Effector memory CD4-positive, alpha-beta T cell (primary cell): ENCODE data around the gene TFAP2A.
A peak's percentile ranks its signal among the peaks of the same experiment; 100 is the strongest.

Experiments
- DNase-seq, 3 donors: peaks; one replicate each; pipeline ENCODE4 v3.0.0-alpha.2; 2020
- H3K27ac ChIP-seq: 2 replicates; pipeline ENCODE4 v1.7.0; 2013; ENCODE audit warnings: mild to moderate bottlenecking, low read length, moderate library complexity; ENCODE audit not compliant: insufficient read depth, poor library complexity, severe bottlenecking
- H3K27me3 ChIP-seq: replicated peaks from 2 replicates; pipeline ENCODE4 v1.7.0; 2013; ENCODE audit warnings: mild to moderate bottlenecking, low read length; ENCODE audit not compliant: insufficient read depth, control insufficient read depth, poor library complexity, severe bottlenecking
- H3K36me3 ChIP-seq: 2 replicates; pipeline ENCODE4 v1.7.0; 2013; ENCODE audit warnings: mild to moderate bottlenecking, low read length, moderate library complexity; ENCODE audit not compliant: control insufficient read depth, insufficient read depth
- H3K4me1 ChIP-seq: 2 replicates; pipeline ENCODE4 v1.7.0; 2013; ENCODE audit warnings: low read length, mild to moderate bottlenecking; ENCODE audit not compliant: control insufficient read depth, insufficient read depth, poor library complexity, severe bottlenecking
- H3K4me3 ChIP-seq: 2 replicates; pipeline ENCODE4 v1.7.0; 2013; ENCODE audit warnings: low read length, low read depth, mild to moderate bottlenecking; ENCODE audit not compliant: insufficient read depth, poor library complexity, severe bottlenecking
- H3K9me3 ChIP-seq: 2 replicates; pipeline ENCODE4 v1.7.0; 2013; ENCODE audit warnings: mild to moderate bottlenecking, low read length, moderate library complexity; ENCODE audit not compliant: control insufficient read depth

TFAP2A gene

GRCh38 chr6:10413262-10413849 lies 1.5 kb downstream of the TFAP2A start:
- Histone ChIP-seq H3K9me3 (peaks cover 7% of the 10 kb centered on the region), H3K36me3 (no peaks in the 10 kb centered on the region), H3K27ac (no peak overlapping the region), H3K27me3 (peaks cover 81% of the 10 kb centered on the region), H3K4me3 (peak overlapping the region; percentile 76), H3K4me1 (peaks cover 29% of the 10 kb centered on the region)
- DNase-seq: no peak

DNA sequence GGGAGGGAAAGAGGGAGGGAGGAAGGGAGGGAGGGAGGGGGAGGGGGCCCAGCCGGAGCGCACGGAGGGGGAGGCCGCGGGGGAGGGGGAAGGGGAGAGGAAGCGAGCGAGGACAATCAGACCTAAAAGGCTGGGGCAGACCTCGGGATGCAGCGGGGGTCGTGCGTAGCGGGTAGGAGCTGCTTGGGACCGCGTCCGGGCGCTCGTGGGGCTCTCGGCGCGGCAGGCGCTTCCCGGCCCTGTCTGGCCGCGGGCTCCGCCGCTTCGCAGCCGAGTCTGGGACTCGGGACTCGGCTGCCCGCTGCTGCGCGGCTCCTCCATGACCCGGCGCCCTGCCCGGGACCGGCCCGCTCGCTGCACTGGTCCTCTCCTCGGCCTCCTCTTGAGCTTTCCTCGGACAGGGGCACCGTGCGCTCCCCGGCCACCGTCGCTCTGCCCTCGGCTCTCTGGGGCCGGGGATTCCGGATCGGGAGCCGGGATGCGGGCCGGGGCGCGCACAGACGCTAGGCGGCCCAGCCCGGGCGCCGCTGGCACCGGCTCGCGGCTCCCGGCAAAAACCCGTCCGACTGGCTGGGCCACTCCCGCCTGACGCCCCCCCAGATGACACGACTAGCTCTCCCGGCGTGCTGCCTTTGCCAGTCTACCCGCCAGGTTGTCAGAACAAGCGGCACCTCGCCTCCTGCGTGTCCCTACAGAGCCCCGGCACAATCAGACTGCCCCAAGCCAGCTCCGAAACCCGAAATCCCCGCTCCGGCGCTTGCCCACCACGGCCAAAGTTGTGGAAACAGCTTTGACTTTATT lies 2.2 kb downstream of the TFAP2A start:
- no peaks in the 10 kb centered on the region for H3K36me3 ChIP-seq
- H3K4me3 ChIP-seq: peak overlapping the region; percentile 76
- peaks cover 7% of the 10 kb centered on the region for H3K9me3 ChIP-seq
- DNase-seq: no peak
- H3K27me3 ChIP-seq: peaks cover 74% of the 10 kb centered on the region
- H3K27ac ChIP-seq: no peak overlapping the region
- peaks cover 29% of the 10 kb centered on the region for H3K4me1 ChIP-seq

DNA sequence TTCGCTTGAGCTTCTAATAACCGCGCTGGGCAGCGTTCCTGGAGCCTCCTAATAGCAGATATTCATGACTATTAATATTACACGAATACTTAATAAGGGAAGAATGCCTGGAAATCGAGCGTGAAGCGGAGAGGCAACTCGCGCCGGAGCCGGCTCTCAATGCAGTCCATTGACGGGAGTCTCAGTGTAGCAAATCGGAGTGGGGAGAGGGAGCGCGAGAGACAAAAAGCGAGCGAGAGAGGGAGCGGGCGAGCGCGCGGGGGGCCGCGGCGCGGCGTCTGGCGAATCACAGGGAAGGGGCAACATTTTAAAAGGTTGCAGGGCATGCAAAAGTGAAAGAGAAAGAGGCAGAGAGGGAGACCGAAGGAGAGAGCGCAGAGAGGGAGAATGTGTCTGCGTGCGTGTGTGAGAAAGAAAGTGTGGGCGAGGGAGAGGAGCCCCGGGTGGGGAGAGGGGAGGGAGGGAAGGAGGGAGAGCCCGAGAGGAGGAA lies 2.9 kb downstream of the TFAP2A start:
- Histone ChIP-seq H3K4me3 (peak overlapping the region; percentile 76), H3K27me3 (peaks cover 67% of the 10 kb centered on the region), H3K36me3 (no peaks in the 10 kb centered on the region), H3K9me3 (peaks cover 7% of the 10 kb centered on the region), H3K27ac (no peak overlapping the region), H3K4me1 (peaks cover 25% of the 10 kb centered on the region)
- DNase-seq: peak in 1 of 3 donors; percentile 17

GRCh38 chr6:10411131-10411970 lies 3.5 kb downstream of the TFAP2A start:
- Histone ChIP-seq H3K27me3 (peaks cover 61% of the 10 kb centered on the region), H3K36me3 (no peaks in the 10 kb centered on the region), H3K4me3 (peak overlapping the region; percentile 76), H3K9me3 (peaks cover 7% of the 10 kb centered on the region), H3K4me1 (peaks cover 22% of the 10 kb centered on the region), H3K27ac (no peak overlapping the region)
- DNase-seq: no peak

- peaks cover 51% of the 10 kb centered on the region for H3K27me3 ChIP-seq
- no peaks in the 10 kb centered on the region for H3K36me3 ChIP-seq
- peaks cover 8% of the 10 kb centered on the region for H3K9me3 ChIP-seq
- H3K27ac ChIP-seq: no peak overlapping the region
- peaks cover 22% of the 10 kb centered on the region for H3K4me1 ChIP-seq
- no peak for DNase-seq
- H3K4me3 ChIP-seq: no peak overlapping the region
Measured at GRCh38 chr6:10410207-10411050, 4.4 kb downstream of the TFAP2A start.

DNA sequence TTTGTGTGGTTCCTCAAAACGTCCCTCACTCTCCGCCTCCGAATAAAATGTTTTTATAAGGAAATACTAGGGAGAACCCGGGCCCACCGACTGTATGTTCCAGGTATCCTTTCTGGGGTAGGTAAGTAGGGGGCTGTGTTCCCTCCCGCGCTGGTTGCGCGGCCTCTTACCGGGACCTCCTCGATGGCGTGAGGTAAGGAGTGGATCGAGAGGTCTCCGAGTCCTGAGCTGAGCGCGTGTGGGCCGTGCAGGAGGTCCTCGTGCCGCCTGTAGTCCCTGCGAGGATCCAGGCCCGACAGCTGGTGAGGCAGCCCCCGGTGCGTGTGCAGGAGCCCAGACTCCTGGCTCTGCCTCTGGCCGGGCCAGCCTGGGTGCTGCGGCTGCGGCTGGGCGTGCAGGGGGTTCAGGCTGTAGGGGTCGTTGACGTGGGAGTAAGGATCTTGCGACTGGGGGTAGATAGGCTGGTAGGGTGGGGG lies 5.1 kb downstream of the TFAP2A start:
- H3K4me3 ChIP-seq: no peak overlapping the region
- H3K4me1 ChIP-seq: peaks cover 23% of the 10 kb centered on the region
- H3K27me3 ChIP-seq: peaks cover 45% of the 10 kb centered on the region
- H3K27ac ChIP-seq: no peak overlapping the region
- H3K9me3 ChIP-seq: peaks cover 14% of the 10 kb centered on the region
- H3K36me3 ChIP-seq: no peaks in the 10 kb centered on the region
- DNase-seq: no peak

- peaks cover 27% of the 10 kb centered on the region for H3K4me1 ChIP-seq
- H3K4me3 ChIP-seq: no peak overlapping the region
- no peaks in the 10 kb centered on the region for H3K36me3 ChIP-seq
- H3K27me3 ChIP-seq: peaks cover 40% of the 10 kb centered on the region
- no peak for DNase-seq
- peaks cover 15% of the 10 kb centered on the region for H3K9me3 ChIP-seq
- no peak overlapping the region for H3K27ac ChIP-seq
Measured at GRCh38 chr6:10409233-10409721, 5.6 kb downstream of the TFAP2A start.

- no peak for DNase-seq
- Histone ChIP-seq H3K9me3 (peaks cover 15% of the 10 kb centered on the region), H3K27me3 (peaks cover 32% of the 10 kb centered on the region), H3K27ac (no peak overlapping the region), H3K36me3 (no peaks in the 10 kb centered on the region), H3K4me3 (no peak overlapping the region), H3K4me1 (peaks cover 26% of the 10 kb centered on the region)
Measured at GRCh38 chr6:10408457-10408856, 6.4 kb downstream of the TFAP2A start.

DNA sequence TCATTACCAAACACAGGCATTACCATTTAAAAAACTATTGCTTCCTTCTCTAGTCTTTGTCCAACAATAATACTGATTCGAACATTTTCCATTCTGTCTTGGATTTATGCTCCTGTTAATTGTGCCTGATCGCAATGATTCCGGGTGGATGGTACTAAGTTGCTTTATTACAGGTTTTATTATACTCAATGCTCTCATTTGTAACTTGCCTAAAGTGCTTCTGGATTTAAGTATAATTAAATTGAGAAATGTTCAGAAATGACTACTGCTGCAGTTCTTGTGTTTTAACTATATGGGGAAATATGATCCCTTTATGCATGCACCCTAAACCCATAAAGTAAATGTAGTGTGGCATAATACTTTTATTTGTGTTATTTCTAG lies 7.2 kb downstream of the TFAP2A start:
- H3K4me3 ChIP-seq: no peak overlapping the region

More for the DNA sequence above, 7.2 kb downstream of the TFAP2A start:
- Histone ChIP-seq H3K27me3 (peaks cover 25% of the 10 kb centered on the region), H3K4me1 (peaks cover 24% of the 10 kb centered on the region), H3K36me3 (no peaks in the 10 kb centered on the region), H3K9me3 (peaks cover 15% of the 10 kb centered on the region), H3K27ac (no peak overlapping the region)
- DNase-seq: no peak
